NCI-H446 (cell line): Measurements from ENCODE around the gene OCA2.

Source experiments
- DNase-seq, 2 experiments: peaks; one replicate each; lab custom pipeline; 2025; lab: John Stamatoyannopoulos, UW

The OCA2 gene

GRCh38 chr15:27815035-27815434 is 284.1 kb downstream of the OCA2 start:
- DNase-seq = no peak

DNA sequence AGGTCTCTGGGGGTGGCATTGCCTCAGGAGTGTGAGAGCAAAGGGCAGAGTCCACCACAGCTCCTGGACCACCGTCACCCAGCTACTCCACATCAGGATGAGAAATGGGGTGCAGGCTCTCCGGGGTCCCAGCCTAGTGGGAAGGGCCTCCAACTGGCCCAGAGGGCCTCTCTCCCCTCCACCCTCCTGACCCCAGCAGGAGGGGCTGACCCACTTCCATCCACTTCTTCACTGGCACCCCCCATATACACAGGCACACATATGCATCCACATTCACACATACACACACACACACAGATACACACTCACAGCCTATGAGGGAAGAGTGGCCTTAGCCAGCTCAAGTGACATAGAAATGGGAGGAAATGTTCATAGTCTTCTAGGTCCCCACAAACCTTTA is 286.0 kb downstream of the OCA2 start:
- DNase-seq = no peak

GRCh38 chr15:27808182-27808581 is 290.9 kb downstream of the OCA2 start:
- DNase-seq = no peak

- no peak for DNase-seq
Observed at GRCh38 chr15:27807335-27807734, 291.8 kb downstream of the OCA2 start.

- DNase-seq = no peak
Observed at GRCh38 chr15:27806396-27806795, 292.7 kb downstream of the OCA2 start.

- no peak for DNase-seq
Observed at GRCh38 chr15:27805261-27806220, 293.6 kb downstream of the OCA2 start.

- no peak for DNase-seq
Observed at GRCh38 chr15:27804569-27805260, 294.4 kb downstream of the OCA2 start.

- no peak for DNase-seq
Observed at GRCh38 chr15:27798807-27799206, 300.3 kb downstream of the OCA2 start.

GRCh38 chr15:27797765-27798164 is 301.4 kb downstream of the OCA2 start:
- DNase-seq = no peak

DNA sequence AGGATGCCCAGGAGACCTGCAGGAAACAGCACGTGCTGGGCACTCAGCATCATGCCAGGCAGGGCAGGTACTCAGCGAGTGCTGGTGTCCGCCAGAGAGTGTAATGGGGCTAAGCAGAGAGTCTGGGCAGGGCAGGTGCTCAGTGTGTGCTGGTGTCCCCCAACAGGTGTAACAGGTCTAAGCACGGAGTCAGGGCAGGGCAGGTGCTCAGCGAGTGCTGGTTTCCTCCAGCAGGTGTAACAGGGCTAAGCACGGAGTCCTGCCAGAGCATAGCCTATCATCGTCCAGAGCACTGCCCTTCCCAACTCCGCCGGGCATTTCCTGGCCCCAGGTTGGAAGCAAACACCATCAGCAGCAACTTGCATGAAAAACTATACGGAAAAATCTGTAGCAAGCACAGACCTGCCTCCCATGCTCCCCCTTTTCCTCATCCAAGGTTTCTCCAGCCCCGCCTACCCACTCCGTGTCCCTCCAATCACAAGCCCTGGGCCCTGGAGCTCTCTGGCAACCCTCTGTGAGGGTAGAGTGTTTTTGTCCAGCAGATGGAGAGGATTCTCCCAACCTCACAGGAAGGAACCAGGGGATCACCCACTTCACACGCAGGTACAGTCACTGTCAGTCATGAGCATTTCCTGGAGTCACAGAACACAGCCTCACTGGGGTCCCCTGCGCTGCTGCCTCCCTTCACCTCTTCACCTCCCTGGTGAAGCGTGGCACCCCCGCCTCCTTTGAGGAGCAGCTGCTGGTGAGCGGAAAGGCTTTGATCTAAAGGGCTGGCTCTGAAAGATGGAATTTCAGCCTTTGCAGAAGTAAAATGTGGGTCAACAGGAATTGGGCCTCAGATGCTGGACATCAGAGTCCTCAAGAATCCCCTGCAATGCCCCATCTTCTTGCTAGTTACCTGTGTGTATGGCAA is 302.5 kb downstream of the OCA2 start:
- DNase-seq = no peak

DNA sequence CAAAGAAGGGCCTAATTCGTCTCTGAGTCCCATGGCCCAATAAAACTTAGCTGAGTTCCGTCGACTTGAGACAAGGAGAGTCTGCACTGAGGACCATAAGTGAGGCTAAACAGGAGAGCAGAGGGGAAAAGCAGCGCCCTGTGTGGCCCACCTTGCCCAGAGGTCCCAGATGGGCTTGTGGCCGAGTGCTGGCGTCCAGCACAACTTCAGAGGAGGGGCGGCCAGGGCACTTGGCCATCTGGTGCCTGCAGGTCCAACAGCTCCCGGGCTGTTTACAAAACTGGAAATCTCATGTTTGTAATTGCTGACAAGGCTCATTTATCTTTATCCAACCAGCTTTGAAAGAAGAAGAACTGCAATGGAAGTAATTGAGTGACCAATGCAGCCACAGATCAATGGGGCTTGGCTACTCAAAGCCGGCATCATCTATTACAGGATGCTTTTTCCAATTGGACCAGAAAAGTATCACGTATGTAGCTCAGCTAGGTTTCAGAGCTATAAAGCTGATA is 306.3 kb downstream of the OCA2 start:
- no peak for DNase-seq

DNA sequence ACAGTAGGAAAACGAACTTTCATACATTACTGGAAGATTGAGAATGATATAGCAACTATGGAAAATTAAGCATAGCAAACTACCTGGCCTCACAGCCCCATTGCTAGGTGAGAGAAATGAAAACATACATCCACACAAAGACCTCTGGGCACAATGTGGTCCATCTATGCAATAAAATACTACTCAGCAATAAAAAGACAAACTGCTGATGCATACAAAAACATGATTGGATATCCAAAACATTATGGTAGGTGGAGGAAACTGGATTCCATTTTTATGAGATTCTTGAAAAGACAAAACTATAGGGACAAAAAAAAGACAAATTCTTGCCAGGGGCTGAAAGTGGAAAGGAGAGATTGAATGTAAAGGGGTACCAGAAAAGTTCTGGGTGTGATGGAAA is 308.8 kb downstream of the OCA2 start:
- no peak for DNase-seq

DNA sequence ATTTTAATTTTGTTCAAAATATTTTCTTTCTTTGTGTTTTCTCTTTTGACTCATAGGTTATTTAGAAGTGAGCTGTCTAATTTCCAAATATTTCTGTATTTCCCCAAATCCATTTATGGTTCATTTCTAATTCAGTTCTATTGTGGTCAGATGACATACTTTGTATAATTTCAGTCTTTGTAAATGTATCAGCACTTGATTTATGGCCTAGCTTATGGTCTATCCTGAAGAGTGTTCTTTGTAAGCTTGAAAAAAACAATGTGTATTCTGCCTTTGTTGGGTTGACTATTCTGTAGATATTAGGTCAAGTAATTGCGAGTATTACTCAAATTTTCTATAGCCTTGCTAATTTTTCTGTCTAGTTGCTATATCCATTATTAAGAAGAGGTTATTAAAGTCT is 311.2 kb downstream of the OCA2 start:
- no peak for DNase-seq

DNA sequence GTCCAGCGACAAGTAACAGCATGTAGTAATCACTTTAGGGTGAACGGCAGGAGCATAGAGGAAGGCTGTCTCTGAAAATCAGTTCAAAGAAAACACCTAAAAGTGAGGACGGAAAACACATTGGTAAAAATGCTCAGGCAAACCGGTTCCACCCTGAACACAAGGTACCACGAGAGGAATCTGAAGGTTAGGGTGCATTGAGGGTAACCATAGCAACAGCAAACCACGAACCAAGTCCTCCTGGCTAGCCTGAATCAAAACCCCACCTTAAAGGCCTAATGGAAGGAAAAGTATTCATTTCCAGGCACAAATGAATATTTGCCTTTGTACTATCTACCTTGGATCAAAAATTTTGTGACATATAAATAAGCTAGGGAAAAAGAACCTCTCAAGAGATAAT is 315.0 kb downstream of the OCA2 start:
- no peak for DNase-seq

DNA sequence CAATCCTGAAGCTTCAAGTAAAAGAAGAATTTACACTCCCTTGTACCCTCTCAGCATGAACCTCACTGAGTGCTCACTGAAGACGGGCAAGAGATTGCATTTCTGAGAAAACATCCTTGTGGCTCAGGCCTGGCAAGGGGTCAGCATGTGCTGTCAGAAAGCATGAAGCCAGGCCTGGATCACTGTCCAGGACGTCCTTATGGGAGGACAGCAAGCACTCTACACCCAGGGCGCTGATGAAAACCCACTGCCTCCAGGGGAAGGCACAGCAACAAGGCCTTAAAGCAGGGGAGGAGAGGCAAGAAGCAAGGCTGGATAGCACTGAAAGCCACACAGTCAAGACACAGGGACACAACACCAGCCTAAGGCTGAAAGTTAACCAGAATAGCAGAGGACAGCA is 315.4 kb downstream of the OCA2 start:
- no peak for DNase-seq

DNA sequence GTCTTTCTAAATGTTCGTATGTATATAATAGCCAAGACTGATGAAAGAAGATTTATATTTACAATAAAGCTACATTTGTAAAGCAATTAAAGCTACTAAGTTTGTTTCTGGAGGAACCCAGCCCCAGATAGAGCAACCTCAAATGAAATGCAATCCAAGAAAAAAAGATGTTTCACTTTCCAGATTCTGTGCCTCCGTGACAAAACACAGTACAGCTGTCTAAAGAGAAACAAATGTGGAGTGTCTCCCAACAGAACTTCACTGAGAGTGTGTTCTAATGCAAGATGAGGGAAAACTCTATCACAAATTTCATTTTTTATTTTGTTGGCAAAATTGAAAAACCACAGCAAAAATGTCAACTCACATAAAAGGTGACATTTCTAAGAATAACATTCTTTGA is 317.0 kb downstream of the OCA2 start:
- DNase-seq = no peak

- DNase-seq = no peak
Observed at GRCh38 chr15:27776501-27776900, 322.6 kb downstream of the OCA2 start.

DNA sequence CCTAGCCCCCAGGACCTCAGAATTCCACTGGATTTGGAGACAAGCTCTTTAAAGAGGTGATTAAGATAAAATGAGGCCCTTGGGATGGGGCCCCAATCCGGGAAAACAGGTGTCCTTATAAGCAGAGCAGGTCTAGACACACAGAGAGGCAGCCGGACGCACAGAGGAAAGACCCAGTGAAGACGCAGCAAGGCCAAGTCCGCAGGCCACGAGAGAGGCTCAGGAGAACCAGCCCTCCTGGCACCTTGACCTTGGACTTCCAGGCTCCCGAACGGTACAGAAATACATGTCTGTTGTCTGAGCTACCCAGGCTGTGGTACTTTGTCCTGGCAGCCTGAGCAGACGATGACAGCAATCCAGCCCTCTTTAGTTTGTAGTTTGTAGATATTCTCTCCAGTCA is 324.5 kb downstream of the OCA2 start:
- no peak for DNase-seq

DNA sequence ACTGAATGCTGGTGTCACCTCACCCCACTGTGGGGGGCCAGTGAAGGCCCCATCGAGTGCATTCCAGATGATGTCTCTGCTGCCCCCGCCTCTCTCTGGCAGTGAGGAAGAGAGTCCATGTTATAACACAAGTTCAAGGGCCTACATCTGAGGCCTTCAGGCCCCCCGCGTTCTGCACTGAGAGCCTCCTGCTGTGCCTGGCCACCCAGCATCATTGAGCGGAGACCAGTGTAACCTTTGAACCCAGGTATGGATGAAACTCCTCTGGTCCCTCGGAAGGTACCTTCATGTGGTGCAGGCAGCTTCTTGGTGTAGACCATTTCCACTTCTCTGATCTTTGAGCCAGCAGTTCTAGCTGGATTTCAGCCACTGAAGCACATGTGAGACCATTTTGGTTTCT is 324.9 kb downstream of the OCA2 start:
- DNase-seq = no peak

GRCh38 chr15:27771892-27772291 is 327.2 kb downstream of the OCA2 start:
- no peak for DNase-seq

DNA sequence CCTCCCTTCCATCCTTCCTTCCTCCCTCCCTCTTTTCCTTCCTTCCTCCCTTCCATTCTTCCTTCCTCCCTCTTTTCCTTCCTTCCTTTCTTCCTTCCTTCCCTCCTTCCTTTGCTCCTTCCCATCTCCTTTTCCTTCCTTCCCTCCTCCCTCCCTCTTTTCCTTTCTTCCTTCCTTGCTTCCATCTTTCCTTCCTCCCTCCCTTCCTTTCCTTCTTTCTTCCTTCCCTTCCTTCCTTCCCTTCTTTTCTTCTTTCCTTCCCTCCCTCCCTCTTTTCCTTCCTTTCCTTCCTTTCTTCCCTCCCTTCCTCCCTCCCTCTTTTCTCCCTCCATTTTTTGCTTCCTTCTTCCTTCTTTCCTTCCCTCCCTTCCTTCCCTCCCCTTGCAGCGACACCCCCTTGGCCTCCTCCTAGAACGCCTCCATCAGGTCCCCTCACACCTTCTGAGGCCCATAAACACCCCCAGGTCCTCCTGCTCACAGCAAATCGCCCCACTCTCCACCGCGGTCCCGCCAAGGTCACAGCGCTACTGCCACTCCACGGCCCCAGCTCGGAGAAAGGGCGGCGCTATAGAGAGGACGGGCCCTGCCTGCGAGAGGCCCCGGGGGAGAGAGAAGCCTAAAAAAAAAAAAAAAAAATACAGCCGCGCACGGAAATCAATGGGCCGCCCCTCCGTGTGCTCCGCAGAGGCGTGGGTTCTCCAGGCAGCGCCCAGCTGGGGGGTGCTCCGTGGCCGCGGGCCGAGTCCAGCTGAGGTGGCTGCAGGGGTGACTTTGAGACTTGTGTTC is 328.2 kb downstream of the OCA2 start:
- no peak for DNase-seq
